HEK293 (cell line): ENCODE measurements around the gene OR52E1.

ENCODE experiments used
- CTCF ChIA-PET: fragments of 350-600 bp; formaldehyde crosslinking; extraction: SDS; loops from one replicate; lab custom pipeline; 2021; ENCODE audit warnings: antibody characterized with exemption; lab: Yijun Ruan, JAX
- POLR2A ChIA-PET: fragments of 300-600 bp; formaldehyde crosslinking; extraction: SDS; loops from one replicate; lab custom pipeline; 2020; ENCODE audit warnings: antibody characterized with exemption, inconsistent platforms; lab: Yijun Ruan, JAX
- H3K27ac ChIP-seq: fragments of 200-500 bp; sonication (Bioruptor generic); 2 replicates; pipeline ENCODE4 v1.5.1; 2014; ENCODE audit warnings: low read depth, low read length, control low read depth, inconsistent platforms; ENCODE audit errors: extremely low read depth
- H3K36me3 ChIP-seq, 2 experiments: fragments of 200-500 bp in 1 of 2; sonication (Bioruptor generic) in 1 of 2; 1 replicate in 1 of 2; 2 replicates in 1 of 2; pipeline ENCODE4 v1.5.1; 2014 to 2017; ENCODE audit warnings: inconsistent platforms in 2 of 2, low read length in 2 of 2; ENCODE audit not compliant: control insufficient read depth in 2 of 2, insufficient read depth in 1 of 2
- H3K4me1 ChIP-seq: fragments of 200-500 bp; sonication (Bioruptor generic); 2 replicates; pipeline ENCODE4 v1.5.1; 2014; ENCODE audit warnings: mild to moderate bottlenecking, low read length, inconsistent platforms; ENCODE audit not compliant: control insufficient read depth, insufficient read depth
- H3K4me3 ChIP-seq: 2 replicates; pipeline ENCODE4 v1.5.1; 2011; ENCODE audit warnings: low read depth, mild to moderate bottlenecking, control low read depth, low read length, moderate library complexity
- H3K9me3 ChIP-seq: fragments of 200-500 bp; sonication (Bioruptor generic); 2 replicates; pipeline ENCODE4 v1.5.1; 2014; ENCODE audit warnings: low read depth, low read length, inconsistent platforms; ENCODE audit not compliant: control insufficient read depth, insufficient read depth
- BCL11B ChIP-seq: fragments of 450-650 bp; formaldehyde crosslinking; IDR thresholded peaks from 2 replicates; pipeline ENCODE4 v1.5.1; 2016; ENCODE audit warnings: low read depth, missing biosample characterization, missing genetic modification characterization
- SETDB1 ChIP-seq: IDR thresholded peaks from one replicate; pipeline ENCODE4 v1.6.1; 2017; ENCODE audit warnings: mild to moderate bottlenecking, low read length, moderate library complexity, mixed read lengths; ENCODE audit not compliant: insufficient read length
- ZBTB21 ChIP-seq: fragments of 450-650 bp; formaldehyde crosslinking; IDR thresholded peaks from 2 replicates; pipeline ENCODE4 v1.5.1; 2017; ENCODE audit warnings: missing biosample characterization, missing genetic modification characterization
- ZNF16 ChIP-seq: fragments of 450-650 bp; formaldehyde crosslinking; IDR thresholded peaks from 2 replicates; pipeline ENCODE4 v1.5.1; 2016; ENCODE audit warnings: low read depth, missing biosample characterization, missing genetic modification characterization
- ZNF175 ChIP-seq: fragments of 450-650 bp; formaldehyde crosslinking; IDR thresholded peaks from 2 replicates; pipeline ENCODE4 v1.5.1; 2016; ENCODE audit warnings: missing biosample characterization, missing genetic modification characterization
- ZNF324 ChIP-seq: fragments of 450-650 bp; formaldehyde crosslinking; IDR thresholded peaks from 2 replicates; pipeline ENCODE4 v1.5.1; 2016; ENCODE audit warnings: missing biosample characterization, missing genetic modification characterization
- ZNF341 ChIP-seq: fragments of 450-650 bp; formaldehyde crosslinking; IDR thresholded peaks from 2 replicates; pipeline ENCODE4; 2016; ENCODE audit warnings: low read depth, missing biosample characterization, missing genetic modification characterization
- ZNF354C ChIP-seq: fragments of 450-650 bp; formaldehyde crosslinking; IDR thresholded peaks from 2 replicates; pipeline ENCODE4 v1.5.1; 2016; ENCODE audit warnings: missing biosample characterization, missing genetic modification characterization, low read depth, borderline replicate concordance
- ZNF558 ChIP-seq: fragments of 450-650 bp; formaldehyde crosslinking; IDR thresholded peaks from 2 replicates; pipeline ENCODE4 v1.5.1; 2016; ENCODE audit warnings: missing biosample characterization, missing genetic modification characterization
- ZNF560 ChIP-seq: fragments of 450-650 bp; formaldehyde crosslinking; IDR thresholded peaks from 2 replicates; pipeline ENCODE4 v1.5.1; 2017; ENCODE audit warnings: missing biosample characterization, missing genetic modification characterization, borderline replicate concordance
- ZNF585B ChIP-seq: fragments of 450-650 bp; formaldehyde crosslinking; IDR thresholded peaks from 2 replicates; pipeline ENCODE4 v1.5.1; 2016; ENCODE audit warnings: missing biosample characterization, missing genetic modification characterization
- ZNF629 ChIP-seq: fragments of 450-650 bp; formaldehyde crosslinking; IDR thresholded peaks from 2 replicates; pipeline ENCODE4 v1.5.1; 2017; ENCODE audit warnings: missing biosample characterization, missing genetic modification characterization
- ZNF670 ChIP-seq: fragments of 450-650 bp; formaldehyde crosslinking; IDR thresholded peaks from 2 replicates; pipeline ENCODE4 v1.5.1; 2016; ENCODE audit warnings: missing biosample characterization, missing genetic modification characterization, low read depth
- ZNF785 ChIP-seq: fragments of 450-650 bp; formaldehyde crosslinking; IDR thresholded peaks from 2 replicates; pipeline ENCODE4 v1.5.1; 2016; ENCODE audit warnings: missing biosample characterization, missing genetic modification characterization
- ZNF837 ChIP-seq: fragments of 450-650 bp; formaldehyde crosslinking; IDR thresholded peaks from 2 replicates; pipeline ENCODE4 v1.5.1; 2016; ENCODE audit warnings: missing biosample characterization, missing genetic modification characterization
- TF ChIP-seq, protein P1 (sequence below): fragments of 450-650 bp; formaldehyde crosslinking; IDR thresholded peaks from 2 replicates; pipeline ENCODE4 v1.5.1; 2017; ENCODE audit warnings: missing biosample characterization, missing genetic modification characterization
- TF ChIP-seq, protein P2 (sequence below): fragments of 450-650 bp; IDR thresholded peaks from 2 replicates; pipeline ENCODE4 v1.5.1; 2018; ENCODE audit warnings: missing biosample characterization, mild to moderate bottlenecking, missing genetic modification characterization
- TF ChIP-seq, protein P3 (sequence below): fragments of 450-650 bp; formaldehyde crosslinking; optimal IDR thresholded peaks from 2 replicates; pipeline ENCODE3; 2016; ENCODE audit warnings: missing biosample characterization, mild to moderate bottlenecking, missing genetic modification characterization
- TF ChIP-seq, protein P4 (sequence below): fragments of 450-650 bp; formaldehyde crosslinking; IDR thresholded peaks from 2 replicates; pipeline ENCODE4 v1.5.1; 2016; ENCODE audit warnings: missing biosample characterization, missing genetic modification characterization
- TF ChIP-seq, protein P5 (sequence below): fragments of 450-650 bp; IDR thresholded peaks from 2 replicates; pipeline ENCODE4 v1.5.1; 2018; ENCODE audit warnings: missing biosample characterization, missing genetic modification characterization
- TF ChIP-seq, protein P6 (sequence below): fragments of 450-650 bp; formaldehyde crosslinking; IDR thresholded peaks from 2 replicates; pipeline ENCODE4 v1.5.1; 2016; ENCODE audit warnings: missing biosample characterization, missing genetic modification characterization
- TF ChIP-seq, protein P7 (sequence below): fragments of 450-650 bp; formaldehyde crosslinking; IDR thresholded peaks from 2 replicates; pipeline ENCODE4 v1.5.1; 2016; ENCODE audit warnings: missing biosample characterization, missing genetic modification characterization

The OR52E1 gene

DNA sequence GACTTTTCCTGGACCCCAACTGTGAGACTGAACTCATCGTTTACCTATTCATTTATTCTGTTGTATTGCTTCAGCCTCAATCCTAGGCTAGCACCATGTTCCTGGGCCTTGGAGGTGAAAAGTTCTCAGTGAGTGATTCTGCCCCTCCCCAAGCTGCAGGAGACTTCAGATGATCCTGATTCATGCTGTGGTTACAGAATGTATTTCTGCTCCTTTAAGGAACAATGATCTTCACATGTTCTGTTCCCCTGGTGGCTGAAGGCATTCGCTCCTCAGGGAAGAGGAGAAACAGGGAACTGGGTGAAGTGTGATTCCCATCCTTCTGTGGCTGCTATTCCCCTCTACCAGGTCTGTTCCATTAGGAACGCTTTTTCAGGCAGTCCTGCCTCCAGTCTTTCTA lies 2.4 kb downstream of the OR52E1 start:
- POLR2A ChIA-PET: no interaction called here
- TF ChIP-seq, protein P1, sequence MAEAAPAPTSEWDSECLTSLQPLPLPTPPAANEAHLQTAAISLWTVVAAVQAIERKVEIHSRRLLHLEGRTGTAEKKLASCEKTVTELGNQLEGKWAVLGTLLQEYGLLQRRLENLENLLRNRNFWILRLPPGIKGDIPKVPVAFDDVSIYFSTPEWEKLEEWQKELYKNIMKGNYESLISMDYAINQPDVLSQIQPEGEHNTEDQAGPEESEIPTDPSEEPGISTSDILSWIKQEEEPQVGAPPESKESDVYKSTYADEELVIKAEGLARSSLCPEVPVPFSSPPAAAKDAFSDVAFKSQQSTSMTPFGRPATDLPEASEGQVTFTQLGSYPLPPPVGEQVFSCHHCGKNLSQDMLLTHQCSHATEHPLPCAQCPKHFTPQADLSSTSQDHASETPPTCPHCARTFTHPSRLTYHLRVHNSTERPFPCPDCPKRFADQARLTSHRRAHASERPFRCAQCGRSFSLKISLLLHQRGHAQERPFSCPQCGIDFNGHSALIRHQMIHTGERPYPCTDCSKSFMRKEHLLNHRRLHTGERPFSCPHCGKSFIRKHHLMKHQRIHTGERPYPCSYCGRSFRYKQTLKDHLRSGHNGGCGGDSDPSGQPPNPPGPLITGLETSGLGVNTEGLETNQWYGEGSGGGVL: no peak
- TF ChIP-seq, protein P2, sequence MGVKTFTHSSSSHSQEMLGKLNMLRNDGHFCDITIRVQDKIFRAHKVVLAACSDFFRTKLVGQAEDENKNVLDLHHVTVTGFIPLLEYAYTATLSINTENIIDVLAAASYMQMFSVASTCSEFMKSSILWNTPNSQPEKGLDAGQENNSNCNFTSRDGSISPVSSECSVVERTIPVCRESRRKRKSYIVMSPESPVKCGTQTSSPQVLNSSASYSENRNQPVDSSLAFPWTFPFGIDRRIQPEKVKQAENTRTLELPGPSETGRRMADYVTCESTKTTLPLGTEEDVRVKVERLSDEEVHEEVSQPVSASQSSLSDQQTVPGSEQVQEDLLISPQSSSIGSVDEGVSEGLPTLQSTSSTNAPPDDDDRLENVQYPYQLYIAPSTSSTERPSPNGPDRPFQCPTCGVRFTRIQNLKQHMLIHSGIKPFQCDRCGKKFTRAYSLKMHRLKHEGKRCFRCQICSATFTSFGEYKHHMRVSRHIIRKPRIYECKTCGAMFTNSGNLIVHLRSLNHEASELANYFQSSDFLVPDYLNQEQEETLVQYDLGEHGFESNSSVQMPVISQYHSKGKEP (tag by site-specific recombination): no peak
- TF ChIP-seq, protein P3, sequence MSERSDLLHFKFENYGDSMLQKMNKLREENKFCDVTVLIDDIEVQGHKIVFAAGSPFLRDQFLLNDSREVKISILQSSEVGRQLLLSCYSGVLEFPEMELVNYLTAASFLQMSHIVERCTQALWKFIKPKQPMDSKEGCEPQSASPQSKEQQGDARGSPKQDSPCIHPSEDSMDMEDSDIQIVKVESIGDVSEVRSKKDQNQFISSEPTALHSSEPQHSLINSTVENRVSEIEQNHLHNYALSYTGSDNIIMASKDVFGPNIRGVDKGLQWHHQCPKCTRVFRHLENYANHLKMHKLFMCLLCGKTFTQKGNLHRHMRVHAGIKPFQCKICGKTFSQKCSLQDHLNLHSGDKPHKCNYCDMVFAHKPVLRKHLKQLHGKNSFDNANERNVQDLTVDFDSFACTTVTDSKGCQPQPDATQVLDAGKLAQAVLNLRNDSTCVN: no peak
- TF ChIP-seq BCL11B (tag by site-specific recombination): no peak
- no peak for TF ChIP-seq ZNF354C (tag by site-specific recombination)
- TF ChIP-seq, all 188 proteins: peak for 0
- no peaks in the 10 kb centered on the region for H3K9me3 ChIP-seq
- no peaks in the 10 kb centered on the region for H3K36me3 ChIP-seq
- H3K4me1 ChIP-seq: no peaks in the 10 kb centered on the region
- no peak overlapping the region for H3K4me3 ChIP-seq
- no peak overlapping the region for H3K27ac ChIP-seq
- CTCF ChIA-PET: no interaction called here

DNA sequence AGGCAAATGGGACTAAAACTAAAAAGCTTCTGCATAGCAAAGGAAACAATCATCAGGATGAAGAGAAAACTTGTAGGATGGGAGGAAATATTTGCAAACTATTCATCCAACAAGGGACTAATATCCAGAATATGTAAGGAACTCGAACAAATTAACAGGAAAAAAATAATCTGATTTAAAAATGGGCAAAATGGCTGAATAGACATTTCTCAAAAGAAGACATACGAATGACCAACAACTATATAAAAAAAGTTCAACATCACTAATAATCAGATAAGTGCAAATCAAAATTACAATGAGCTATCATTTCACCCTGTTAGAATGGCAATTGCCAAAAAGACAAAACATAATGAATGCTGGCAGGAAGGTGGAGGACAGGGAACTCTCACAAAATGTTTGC lies 12.0 kb downstream of the OR52E1 start:
- no peak for TF ChIP-seq ZBTB21
- no peak for TF ChIP-seq ZNF560 (tag by site-specific recombination)
- TF ChIP-seq, protein P4, sequence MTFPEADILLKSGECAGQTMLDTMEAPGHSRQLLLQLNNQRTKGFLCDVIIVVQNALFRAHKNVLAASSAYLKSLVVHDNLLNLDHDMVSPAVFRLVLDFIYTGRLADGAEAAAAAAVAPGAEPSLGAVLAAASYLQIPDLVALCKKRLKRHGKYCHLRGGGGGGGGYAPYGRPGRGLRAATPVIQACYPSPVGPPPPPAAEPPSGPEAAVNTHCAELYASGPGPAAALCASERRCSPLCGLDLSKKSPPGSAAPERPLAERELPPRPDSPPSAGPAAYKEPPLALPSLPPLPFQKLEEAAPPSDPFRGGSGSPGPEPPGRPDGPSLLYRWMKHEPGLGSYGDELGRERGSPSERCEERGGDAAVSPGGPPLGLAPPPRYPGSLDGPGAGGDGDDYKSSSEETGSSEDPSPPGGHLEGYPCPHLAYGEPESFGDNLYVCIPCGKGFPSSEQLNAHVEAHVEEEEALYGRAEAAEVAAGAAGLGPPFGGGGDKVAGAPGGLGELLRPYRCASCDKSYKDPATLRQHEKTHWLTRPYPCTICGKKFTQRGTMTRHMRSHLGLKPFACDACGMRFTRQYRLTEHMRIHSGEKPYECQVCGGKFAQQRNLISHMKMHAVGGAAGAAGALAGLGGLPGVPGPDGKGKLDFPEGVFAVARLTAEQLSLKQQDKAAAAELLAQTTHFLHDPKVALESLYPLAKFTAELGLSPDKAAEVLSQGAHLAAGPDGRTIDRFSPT (tag by site-specific recombination): no peak
- no peak for TF ChIP-seq ZNF785 (tag by site-specific recombination)
- no peak for TF ChIP-seq ZNF341
- no peak for TF ChIP-seq ZNF670
- TF ChIP-seq ZNF585B: no peak
- no peak for TF ChIP-seq ZNF16 (tag by site-specific recombination)
- no peak for TF ChIP-seq ZNF324 (tag by site-specific recombination)
- no peak for TF ChIP-seq SETDB1
- no peak for TF ChIP-seq ZNF175 (tag by site-specific recombination)
- TF ChIP-seq, protein P5, sequence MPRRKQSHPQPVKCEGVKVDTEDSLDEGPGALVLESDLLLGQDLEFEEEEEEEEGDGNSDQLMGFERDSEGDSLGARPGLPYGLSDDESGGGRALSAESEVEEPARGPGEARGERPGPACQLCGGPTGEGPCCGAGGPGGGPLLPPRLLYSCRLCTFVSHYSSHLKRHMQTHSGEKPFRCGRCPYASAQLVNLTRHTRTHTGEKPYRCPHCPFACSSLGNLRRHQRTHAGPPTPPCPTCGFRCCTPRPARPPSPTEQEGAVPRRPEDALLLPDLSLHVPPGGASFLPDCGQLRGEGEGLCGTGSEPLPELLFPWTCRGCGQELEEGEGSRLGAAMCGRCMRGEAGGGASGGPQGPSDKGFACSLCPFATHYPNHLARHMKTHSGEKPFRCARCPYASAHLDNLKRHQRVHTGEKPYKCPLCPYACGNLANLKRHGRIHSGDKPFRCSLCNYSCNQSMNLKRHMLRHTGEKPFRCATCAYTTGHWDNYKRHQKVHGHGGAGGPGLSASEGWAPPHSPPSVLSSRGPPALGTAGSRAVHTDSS: no peak
- no peak for TF ChIP-seq ZNF558 (tag by site-specific recombination)
- TF ChIP-seq ZNF629 (tag by site-specific recombination): no peak
- TF ChIP-seq, protein P6, sequence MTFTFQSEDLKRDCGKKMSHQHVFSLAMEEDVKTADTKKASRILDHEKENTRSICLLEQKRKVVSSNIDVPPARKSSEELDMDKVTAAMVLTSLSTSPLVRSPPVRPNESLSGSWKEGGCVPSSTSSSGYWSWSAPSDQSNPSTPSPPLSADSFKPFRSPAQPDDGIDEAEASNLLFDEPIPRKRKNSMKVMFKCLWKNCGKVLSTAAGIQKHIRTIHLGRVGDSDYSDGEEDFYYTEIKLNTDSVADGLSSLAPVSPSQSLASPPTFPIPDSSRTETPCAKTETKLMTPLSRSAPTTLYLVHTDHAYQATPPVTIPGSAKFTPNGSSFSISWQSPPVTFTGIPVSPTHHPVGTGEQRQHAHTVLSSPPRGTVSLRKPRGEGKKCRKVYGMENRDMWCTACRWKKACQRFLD (tag by site-specific recombination): no peak
- TF ChIP-seq ZNF837 (tag by site-specific recombination): no peak
- TF ChIP-seq, protein P7, sequence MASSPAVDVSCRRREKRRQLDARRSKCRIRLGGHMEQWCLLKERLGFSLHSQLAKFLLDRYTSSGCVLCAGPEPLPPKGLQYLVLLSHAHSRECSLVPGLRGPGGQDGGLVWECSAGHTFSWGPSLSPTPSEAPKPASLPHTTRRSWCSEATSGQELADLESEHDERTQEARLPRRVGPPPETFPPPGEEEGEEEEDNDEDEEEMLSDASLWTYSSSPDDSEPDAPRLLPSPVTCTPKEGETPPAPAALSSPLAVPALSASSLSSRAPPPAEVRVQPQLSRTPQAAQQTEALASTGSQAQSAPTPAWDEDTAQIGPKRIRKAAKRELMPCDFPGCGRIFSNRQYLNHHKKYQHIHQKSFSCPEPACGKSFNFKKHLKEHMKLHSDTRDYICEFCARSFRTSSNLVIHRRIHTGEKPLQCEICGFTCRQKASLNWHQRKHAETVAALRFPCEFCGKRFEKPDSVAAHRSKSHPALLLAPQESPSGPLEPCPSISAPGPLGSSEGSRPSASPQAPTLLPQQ (tag by site-specific recombination): no peak
- Histone ChIP-seq H3K4me1 (no peaks in the 10 kb centered on the region), H3K9me3 (no peaks in the 10 kb centered on the region), H3K27ac (no peak overlapping the region), H3K4me3 (no peak overlapping the region), H3K36me3 (no peaks in the 10 kb centered on the region)
- ChIA-PET CTCF (interaction anchor here (0.7 kb wide), 2 partner anchors 16 to 155 kb away, joined by 3 read pairs; no protein-coding TSS in a partner anchor), POLR2A (no interaction called here)
